ENCODE measurements around the gene TREML1. TPM values are rescaled to one million over a fixed set of nuclear protein-coding genes. Genes with fewer than 3 reads are reported as not detected.

TREML1 gene, protein sequence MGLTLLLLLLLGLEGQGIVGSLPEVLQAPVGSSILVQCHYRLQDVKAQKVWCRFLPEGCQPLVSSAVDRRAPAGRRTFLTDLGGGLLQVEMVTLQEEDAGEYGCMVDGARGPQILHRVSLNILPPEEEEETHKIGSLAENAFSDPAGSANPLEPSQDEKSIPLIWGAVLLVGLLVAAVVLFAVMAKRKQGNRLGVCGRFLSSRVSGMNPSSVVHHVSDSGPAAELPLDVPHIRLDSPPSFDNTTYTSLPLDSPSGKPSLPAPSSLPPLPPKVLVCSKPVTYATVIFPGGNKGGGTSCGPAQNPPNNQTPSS
- total RNA-seq (under 1 TPM; 0.87 to 0.92 TPM), polyA plus RNA-seq (ENCODE audit: insufficient read length in 6 of 6) (1 to 10 TPM in 5 of 6 donors, under 1 TPM in 1; 0.86 to 2.0 (median 1.6) TPM)
- long read RNA-seq, donor 1, partial matches to known transcripts = 0 of 1 reads
- long read RNA-seq, donor 1, other reads (novel, unspliced or antisense) = 0 of 1 reads
- long read RNA-seq, donor 2 = 0 reads
- long read RNA-seq, donor 3 = 0 reads
- long read RNA-seq, donor 4, partial matches to known transcripts = 0 of 1 reads
- long read RNA-seq, donor 4, other reads (novel, unspliced or antisense) = 0 of 1 reads
- long read RNA-seq, donor 5 = 0 reads
- long read RNA-seq, donor 6, partial matches to known transcripts = 0 of 1 reads
- long read RNA-seq, donor 6, other reads (novel, unspliced or antisense) = 0 of 1 reads
- long read RNA-seq, donor 7 = 0 reads
- long read RNA-seq, donor 8 = 0 reads
- long read RNA-seq, donor 9 = 0 reads
- long read RNA-seq, donor 10, partial matches to known transcripts = 0 of 1 reads
- long read RNA-seq, donor 10, other reads (novel, unspliced or antisense) = 0 of 1 reads
- long read RNA-seq, donor 11 = 0 reads
- long read RNA-seq, donor 12 = 0 reads

DNA sequence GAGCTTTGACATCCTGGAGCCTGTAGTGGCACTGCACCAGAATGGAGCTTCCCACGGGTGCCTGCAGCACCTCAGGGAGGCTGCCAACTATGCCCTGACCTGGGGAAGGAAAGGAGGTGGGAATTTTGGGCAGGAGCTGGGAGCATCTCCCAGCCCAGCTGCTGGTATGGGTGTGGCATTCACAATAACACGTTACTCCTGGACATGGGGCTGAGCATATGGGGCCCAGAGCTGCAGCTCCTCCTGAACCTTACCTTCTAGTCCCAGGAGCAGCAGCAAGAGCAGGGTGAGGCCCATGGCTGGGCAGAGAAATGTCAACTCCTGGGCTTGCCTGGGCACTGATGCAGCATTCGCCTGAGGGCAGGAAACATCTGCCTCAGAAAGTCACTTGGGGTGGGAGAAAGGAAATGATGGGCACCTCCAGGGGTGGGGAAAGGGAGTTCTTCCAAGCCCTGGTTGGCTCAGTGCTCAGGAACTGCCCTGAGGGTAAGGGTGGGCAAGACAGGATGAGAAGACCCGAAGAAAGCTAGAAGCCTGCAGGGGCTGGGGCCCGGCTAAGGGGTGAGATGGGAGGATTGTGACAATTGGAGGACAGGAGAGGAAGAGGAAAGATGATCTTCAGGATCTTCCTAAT, at the start of gene TREML1:
Gene TREML1 (minus strand): TSS at position 356 of the 634 bp plus-strand sequence. CDS start 59 bp downstream, at position 297.
- peaks cover 0 to 8% of the 10 kb centered on the region in 2 donors for H3K27me3 ChIP-seq
- DNase-seq (no peak), ATAC-seq (no peak)
- no peak within 1 kb of the TSS for H3K4me3 ChIP-seq
- no peaks in the 10 kb centered on the region for H3K36me3 ChIP-seq
- H3K4me1 ChIP-seq = peaks cover 0 to 3% of the 10 kb centered on the region in 2 donors
- intact Hi-C loops (cut with DNase I) = no loop called here
- H3K27ac ChIP-seq = no peak within 1 kb of the TSS
- TF ChIP-seq, protein P1, sequence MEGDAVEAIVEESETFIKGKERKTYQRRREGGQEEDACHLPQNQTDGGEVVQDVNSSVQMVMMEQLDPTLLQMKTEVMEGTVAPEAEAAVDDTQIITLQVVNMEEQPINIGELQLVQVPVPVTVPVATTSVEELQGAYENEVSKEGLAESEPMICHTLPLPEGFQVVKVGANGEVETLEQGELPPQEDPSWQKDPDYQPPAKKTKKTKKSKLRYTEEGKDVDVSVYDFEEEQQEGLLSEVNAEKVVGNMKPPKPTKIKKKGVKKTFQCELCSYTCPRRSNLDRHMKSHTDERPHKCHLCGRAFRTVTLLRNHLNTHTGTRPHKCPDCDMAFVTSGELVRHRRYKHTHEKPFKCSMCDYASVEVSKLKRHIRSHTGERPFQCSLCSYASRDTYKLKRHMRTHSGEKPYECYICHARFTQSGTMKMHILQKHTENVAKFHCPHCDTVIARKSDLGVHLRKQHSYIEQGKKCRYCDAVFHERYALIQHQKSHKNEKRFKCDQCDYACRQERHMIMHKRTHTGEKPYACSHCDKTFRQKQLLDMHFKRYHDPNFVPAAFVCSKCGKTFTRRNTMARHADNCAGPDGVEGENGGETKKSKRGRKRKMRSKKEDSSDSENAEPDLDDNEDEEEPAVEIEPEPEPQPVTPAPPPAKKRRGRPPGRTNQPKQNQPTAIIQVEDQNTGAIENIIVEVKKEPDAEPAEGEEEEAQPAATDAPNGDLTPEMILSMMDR (IDR thresholded peaks at IDR 0.05) = no peak
- no peaks in the 10 kb centered on the region for H3K9me3 ChIP-seq

DNA sequence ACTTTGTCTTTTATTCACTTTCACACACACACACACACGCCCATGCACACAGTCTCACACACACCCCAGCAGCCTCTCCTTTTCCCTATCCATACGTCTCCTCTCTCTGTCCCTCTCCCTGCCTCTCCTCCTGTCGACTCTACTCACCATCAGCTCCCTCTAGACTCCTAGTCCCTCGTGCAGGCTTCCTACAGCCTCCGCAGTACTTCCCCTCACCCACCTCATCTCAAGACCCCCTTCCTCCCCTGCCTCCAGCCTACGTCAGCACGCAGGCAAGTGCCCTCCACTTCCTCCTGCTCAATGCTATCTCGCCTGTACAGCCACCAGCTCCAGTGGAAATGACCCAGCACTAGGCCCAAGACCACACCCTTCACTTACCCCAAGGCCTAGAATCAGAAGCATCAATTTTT, 47.6 kb upstream of the TREML1 start:
- H3K4me3 ChIP-seq = no peak overlapping the region
- TF ChIP-seq, protein P1 (IDR thresholded peaks at IDR 0.05) = no peak
- H3K9me3 ChIP-seq = no peaks in the 10 kb centered on the region
- no peaks in the 10 kb centered on the region for H3K36me3 ChIP-seq
- DNase-seq = no peak
- peaks cover 0 to 33% of the 10 kb centered on the region in 2 donors for H3K4me1 ChIP-seq
- ATAC-seq = no peak
- no peaks in the 10 kb centered on the region for H3K27me3 ChIP-seq
- peak overlapping the region in 1 of 2 donors; percentile 96 for H3K27ac ChIP-seq
- intact Hi-C loops (cut with DNase I) = no loop called here

DNA sequence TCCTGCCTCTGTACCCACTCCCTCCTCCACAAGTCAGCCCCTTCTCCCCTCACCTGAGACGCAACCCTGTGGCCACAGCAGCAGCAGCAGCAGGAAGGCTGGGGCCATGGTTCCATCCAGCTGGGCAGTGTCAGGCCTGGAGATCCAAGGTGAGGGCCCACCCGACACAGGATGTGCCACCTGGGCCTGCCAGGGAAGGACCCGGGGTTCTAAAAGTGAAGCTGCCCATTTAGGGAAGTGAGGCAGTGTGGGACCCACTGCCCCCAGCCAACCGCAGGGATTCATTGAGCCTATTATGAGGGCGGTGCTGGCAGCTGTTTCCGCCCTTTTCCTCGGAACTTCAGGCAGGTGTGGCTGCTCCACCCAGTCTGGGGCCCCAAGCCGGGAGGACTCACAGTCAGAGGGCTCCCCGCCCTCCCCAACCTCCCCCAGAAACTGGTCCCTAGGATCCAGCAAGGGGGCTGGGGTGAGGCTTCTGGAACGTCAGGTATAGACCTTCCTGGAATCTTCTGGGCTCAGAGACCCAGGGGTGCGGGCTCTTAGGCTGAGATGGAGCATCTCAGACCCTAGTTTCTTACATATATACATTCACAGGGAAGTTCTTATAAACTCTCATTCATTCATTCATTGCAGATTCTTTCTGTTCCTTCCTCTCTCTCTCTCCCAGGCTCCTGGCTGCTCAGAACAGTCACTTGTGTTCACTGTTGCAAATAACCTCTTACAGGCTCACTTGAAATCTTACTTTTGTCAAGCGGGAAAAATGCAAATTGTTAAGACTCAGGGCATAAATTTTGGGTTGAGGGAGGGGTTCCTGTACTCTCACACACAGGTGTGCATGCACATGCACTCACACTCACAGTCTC, 47.0 kb upstream of the TREML1 start, which contains the start of gene TREML2:
Gene TREML2 (minus strand): TSS at position 249 of the 863 bp plus-strand sequence. CDS start 141 bp downstream, at position 108.
- H3K27ac ChIP-seq = peak within 1 kb of the TSS; percentile 44 to 96
- TF ChIP-seq, protein P1 (IDR thresholded peaks at IDR 0.05) = no peak
- DNase-seq (peak in 1 of 4 donors; percentile 82), ATAC-seq (peak; percentile 36)
- peaks cover 0 to 33% of the 10 kb centered on the region in 2 donors for H3K4me1 ChIP-seq
- H3K9me3 ChIP-seq = no peaks in the 10 kb centered on the region
- H3K4me3 ChIP-seq = peak within 1 kb of the TSS in 1 of 2 donors; percentile 16
- H3K36me3 ChIP-seq = no peaks in the 10 kb centered on the region
- intact Hi-C loops (cut with DNase I) = no loop called here
- H3K27me3 ChIP-seq = no peaks in the 10 kb centered on the region

DNA sequence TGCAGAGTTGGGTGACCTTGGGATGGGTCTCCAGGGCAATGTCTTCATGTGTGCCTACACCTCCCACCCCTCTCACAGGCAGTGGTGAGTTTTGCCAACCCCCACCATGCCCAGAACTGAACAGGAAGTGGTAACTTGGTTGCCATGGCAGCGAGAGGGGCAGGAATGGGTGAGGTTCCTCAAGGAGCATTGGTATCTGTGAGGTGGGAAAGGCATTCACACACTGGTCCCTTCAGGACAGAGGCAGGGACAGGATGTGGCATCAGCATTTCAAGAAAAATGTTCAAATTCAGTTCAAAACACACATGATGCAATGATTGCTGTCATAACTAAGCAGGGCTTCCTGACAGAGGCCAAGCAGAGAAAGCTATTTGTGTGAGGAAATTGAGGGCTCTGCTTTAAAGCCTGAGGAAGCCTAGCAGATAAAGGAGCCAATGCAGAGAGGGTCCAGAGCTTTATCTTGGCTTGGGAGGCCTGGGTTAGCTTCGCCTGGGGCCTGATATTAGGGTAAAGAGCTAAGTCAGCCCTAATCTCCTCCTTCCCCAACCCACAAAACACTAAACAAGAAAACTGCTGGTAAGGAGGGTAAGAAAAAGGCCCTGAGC, 46.3 kb upstream of the TREML1 start:
- peak overlapping the region in 1 of 2 donors; percentile 16 for H3K4me3 ChIP-seq
- intact Hi-C loops (cut with DNase I) = no loop called here
- H3K4me1 ChIP-seq = peaks cover 0 to 33% of the 10 kb centered on the region in 2 donors
- H3K9me3 ChIP-seq = no peaks in the 10 kb centered on the region
- H3K27ac ChIP-seq = peak overlapping the region; percentile 44 to 96
- no peaks in the 10 kb centered on the region for H3K27me3 ChIP-seq
- ATAC-seq = peak; percentile 50
- H3K36me3 ChIP-seq = no peaks in the 10 kb centered on the region
- TF ChIP-seq, protein P1 (IDR thresholded peaks at IDR 0.05) = no peak
- peak in 2 of 4 donors; percentile 9 to 59 for DNase-seq
